GM12872 (cell line): Measurements from ENCODE around the gene SMIM22.

Experiments used
- TF ChIP-seq, protein P1 (sequence below): IDR thresholded peaks from 3 replicates; pipeline ENCODE4 v1.5.1; 2011; ENCODE audit warnings: low read depth, mild to moderate bottlenecking, low read length, moderate library complexity; ENCODE audit not compliant: insufficient read depth

Gene SMIM22

DNA sequence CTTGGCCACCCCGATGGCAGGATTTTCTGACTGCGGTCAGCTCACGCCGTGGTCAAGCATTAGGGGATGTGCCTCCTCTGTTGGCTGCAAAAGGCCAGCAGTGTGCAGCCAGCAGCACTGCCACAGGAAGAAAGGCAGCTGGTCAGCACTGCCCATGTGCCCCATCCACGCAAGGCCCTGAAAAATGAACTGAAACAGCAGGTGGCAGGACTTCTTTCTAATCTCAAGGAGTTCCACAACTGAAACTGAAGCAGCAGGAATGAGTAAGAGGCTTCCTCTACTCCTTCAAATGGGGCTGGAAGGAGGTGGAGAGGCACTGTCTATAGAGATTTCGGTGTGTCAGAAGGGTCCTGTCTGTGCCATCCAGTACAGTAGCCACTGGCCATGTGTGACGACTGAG lies 31.4 kb upstream of the SMIM22 start:
- TF ChIP-seq, protein P1, sequence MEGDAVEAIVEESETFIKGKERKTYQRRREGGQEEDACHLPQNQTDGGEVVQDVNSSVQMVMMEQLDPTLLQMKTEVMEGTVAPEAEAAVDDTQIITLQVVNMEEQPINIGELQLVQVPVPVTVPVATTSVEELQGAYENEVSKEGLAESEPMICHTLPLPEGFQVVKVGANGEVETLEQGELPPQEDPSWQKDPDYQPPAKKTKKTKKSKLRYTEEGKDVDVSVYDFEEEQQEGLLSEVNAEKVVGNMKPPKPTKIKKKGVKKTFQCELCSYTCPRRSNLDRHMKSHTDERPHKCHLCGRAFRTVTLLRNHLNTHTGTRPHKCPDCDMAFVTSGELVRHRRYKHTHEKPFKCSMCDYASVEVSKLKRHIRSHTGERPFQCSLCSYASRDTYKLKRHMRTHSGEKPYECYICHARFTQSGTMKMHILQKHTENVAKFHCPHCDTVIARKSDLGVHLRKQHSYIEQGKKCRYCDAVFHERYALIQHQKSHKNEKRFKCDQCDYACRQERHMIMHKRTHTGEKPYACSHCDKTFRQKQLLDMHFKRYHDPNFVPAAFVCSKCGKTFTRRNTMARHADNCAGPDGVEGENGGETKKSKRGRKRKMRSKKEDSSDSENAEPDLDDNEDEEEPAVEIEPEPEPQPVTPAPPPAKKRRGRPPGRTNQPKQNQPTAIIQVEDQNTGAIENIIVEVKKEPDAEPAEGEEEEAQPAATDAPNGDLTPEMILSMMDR = no peak

DNA sequence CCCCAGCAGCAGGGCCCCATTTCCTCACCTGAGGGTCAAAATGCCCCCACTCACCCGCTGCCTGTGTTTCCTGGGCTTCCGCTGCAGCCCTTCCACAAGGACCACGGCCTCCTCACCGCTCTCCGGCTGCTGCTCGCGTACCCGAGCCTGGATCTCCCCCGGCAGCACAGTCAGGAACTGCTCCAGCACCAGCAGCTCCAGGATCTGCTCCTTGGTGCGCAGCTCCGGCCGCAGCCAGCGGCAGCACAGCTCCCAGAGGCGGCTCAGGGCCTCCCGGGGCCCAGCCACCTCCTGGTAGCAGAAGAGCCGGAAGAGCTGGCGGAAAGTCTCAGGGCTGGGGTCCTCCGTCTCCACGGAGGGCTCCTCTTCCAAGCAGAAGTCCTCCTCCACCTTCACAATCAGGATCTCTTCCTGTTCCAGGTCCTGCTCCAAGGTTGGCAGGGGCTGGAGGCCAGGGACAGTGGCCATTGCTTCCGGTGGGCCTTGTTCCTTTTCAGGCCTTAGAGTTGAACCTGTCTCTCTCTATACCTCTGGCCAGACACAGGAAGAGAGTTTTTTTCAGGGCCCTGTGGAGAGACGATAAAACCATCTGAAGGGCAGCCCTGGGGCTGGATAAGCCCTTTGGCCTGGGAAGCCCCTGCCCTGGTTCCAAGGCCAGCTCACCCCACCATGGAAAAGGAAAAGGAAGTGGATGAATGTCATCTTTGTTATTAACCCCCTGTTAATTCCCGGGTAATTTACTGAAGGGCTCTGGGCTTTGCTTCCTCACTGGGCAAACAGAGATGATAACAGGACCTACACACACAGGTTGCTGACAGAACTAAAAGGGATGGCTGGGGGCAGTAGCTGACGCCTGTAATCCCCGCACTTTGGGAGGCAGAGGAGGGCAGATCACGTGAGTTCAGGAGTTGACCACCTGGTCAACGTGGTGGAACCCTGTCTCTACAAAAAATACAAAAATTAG lies 29.4 kb upstream of the SMIM22 start:
- TF ChIP-seq, protein P1 = no peak

DNA sequence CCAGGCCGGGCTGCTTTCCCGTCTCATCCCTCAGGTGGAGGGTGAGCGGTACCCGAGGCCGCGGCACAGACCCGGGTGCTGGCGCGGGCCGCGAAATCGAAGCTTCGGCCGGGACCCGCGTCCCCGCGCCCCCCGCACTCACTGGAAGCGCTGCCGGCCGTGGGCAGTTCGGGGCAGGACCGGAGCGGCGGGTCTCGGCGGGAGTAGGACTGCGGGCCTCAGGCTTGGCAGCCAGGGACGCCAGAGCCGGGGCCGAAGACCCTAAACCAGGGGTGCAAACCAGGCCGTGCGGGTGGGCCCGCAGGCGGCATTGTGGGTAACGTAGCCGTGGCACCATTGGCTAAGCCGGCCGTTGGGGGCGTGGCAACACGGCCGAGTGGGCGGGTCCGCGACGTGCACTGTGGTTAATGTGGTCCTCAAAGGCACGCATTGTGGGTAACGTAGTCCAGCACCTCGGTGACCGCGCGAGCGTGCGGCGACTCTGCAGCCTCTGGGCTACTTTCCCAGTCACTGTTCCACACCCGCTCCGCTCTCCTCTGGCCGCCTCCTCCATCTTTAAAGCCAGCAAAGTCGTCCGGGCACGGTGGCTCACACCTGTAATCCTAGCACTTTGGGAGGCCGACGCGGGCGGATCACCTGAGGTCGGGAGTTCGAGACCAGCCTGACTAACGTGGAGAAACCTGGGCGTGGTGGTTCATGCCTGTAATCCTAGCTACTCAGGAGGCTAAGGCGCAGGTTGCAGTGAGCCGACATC lies 28.1 kb upstream of the SMIM22 start, which contains the start of gene ZNF500:
Gene ZNF500, minus strand, starts transcription at position 288 of the 754 bp plus-strand sequence. CDS start 1,184 bp downstream, outside the sequence.
- TF ChIP-seq, protein P1 = no peak

DNA sequence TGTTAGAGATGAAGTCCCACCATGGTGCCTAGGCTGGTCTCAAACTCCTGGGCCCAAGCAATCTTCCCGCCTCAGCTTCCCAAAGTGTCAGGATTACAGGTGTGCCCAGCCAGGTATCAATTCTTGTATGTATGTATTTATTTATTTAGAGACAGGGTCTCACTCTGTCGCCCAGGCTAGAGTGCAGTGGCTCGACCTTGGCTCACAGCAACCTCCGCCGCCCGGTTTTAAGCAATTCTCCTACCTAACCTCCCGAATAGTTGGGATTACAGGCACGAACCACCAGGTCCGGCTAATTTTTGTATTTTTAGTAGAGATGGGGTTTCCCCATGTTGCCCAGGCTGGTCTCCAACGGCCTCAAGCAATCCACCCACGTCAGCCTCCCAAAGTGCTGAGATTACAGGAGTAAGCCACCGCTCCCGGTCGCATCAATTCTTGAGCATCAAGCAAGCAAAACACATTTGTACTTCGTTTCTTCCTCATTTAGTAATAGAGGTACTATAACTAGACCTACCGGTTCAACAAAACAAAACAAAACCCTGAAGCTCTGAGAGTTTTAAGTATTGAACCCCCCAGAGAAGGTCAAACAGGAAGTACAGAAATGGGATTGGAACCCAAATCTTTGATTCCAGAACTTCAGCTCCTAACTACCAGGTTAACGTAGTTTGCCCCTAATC lies 27.2 kb upstream of the SMIM22 start:
- TF ChIP-seq, protein P1 = no peak

DNA sequence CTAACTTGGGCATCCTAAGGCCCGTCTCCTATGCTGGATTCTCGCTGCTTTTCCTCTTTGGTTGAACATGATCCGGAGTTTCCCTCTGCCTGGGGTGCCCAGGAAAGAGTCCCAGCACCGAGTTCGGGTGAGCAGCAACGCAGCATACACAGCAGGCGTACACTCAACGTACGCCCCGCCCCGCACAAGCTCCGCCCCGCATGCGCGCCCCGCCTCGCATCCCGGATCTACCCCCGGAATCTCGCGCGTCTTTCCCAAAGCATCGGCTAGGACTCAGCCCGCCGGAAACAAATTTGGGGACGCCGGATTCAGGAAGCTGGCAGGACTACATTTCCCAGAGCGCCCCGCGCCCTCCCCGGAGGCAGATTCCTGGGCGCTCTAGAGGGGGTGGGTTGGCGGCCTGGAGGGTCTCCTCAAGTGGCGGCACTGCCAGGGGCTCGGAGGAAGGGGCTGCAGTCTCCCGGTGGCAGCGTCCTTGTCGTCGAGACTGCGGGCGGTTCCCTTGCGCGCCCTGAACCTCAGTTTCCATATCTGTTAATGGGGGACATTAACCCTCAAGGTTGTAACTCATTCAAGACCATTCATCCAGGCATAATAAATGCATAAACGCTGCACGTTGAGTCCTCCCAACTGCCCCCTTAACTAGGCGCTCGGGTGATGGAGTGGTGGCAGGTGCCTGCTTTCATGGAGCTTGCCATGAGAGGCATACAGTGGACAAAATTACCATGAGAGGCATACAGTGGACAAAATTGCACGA lies 26.4 kb upstream of the SMIM22 start:
- TF ChIP-seq, protein P1 = no peak

DNA sequence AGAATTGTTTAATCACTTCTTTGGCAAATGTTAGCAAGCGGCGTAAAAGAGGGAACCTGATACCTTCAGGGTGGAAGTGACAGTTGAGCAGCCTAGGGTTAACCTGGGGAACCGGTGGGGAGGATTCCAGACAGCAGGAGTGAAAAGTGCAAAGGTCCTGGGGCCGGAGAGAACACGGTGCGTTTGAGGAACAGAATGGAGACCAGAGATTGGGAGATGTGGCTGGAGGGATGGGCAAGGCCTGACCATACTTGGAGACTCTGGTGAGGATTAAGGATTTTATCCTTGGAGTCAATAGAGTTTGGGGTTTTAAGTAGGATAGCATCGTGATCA lies 25.9 kb upstream of the SMIM22 start:
- TF ChIP-seq, protein P1 = no peak
